GM12878 (cell line): ENCODE data around the gene COG2. TPM values are rescaled to one million over a fixed set of nuclear protein-coding genes. Genes with fewer than 3 reads are reported as not detected.

Experiments
- ATAC-seq: fragments of 200-7000 bp; cut with Tn5 transposase; 3 replicates; pipeline ENCODE4 v1.9.1; 2020; ENCODE audit warnings: mild to moderate bottlenecking, moderate library complexity
- BruUV-seq: library from RNA; stranded (reverse); fragments of 400-500 nt; replicated peaks from 2 replicates; lab custom pipeline; 2021; lab: Mats Ljungman, UMichigan
- CTCF ChIA-PET: fragments of 300-600 bp; sonication (Branson Sonifier 250); formaldehyde crosslinking; extraction: SDS; loops from one replicate; lab custom pipeline; 2021; ENCODE audit warnings: inconsistent platforms; lab: Yijun Ruan, JAX
- POLR2A ChIA-PET: fragments of 350-600 bp; formaldehyde crosslinking; extraction: SDS; loops from one replicate; lab custom pipeline; 2021; ENCODE audit warnings: inconsistent platforms; lab: Charles Lee
- RAD21 ChIA-PET: fragments of 300-600 bp; sonication (Branson Sonifier 250); formaldehyde crosslinking; loops from one replicate; lab custom pipeline; 2023; ENCODE audit warnings: antibody characterized with exemption; ENCODE audit not compliant: unreplicated experiment; lab: Charles Lee
- SMC1A ChIA-PET: fragments of 300-600 bp; sonication (Branson Sonifier 250); formaldehyde crosslinking; loops from one replicate; lab custom pipeline; 2023; ENCODE audit not compliant: unreplicated experiment, uncharacterized antibody; lab: Charles Lee
- DNase-seq: peaks from one replicate; pipeline ENCODE4 v3.0.0-alpha.2; 2011; ENCODE audit warnings: low read depth, low spot score
- FAIRE-seq: peaks from 3 replicates; lab custom pipeline; 2011; peaks lifted over from hg19 to GRCh38; lab: Jason Lieb, UNC
- H2AFZ ChIP-seq: 2 replicates; pipeline ENCODE4 v1.6.0; 2011; ENCODE audit warnings: low read depth, low read length, control low read depth; ENCODE audit not compliant: control insufficient read depth
- H3K27ac ChIP-seq: 2 replicates; pipeline ENCODE4 v1.5.1; 2011; ENCODE audit warnings: control low read depth; ENCODE audit not compliant: control insufficient read depth, insufficient read depth
- H3K27me3 ChIP-seq, 2 experiments: replicated peaks in 1 of 2; 2 replicates each; pipeline versions ENCODE4 v1.6.0 to v1.6.1; 2011; ENCODE audit warnings: low read length in 1 of 2; ENCODE audit not compliant: control insufficient read depth in 2 of 2, insufficient read depth in 2 of 2
- H3K36me3 ChIP-seq, 2 experiments: 2 replicates each; pipeline ENCODE4 v1.5.1; 2011; ENCODE audit warnings: low read length in 1 of 2; ENCODE audit not compliant: control insufficient read depth in 2 of 2, insufficient read depth in 2 of 2
- H3K4me1 ChIP-seq: 2 replicates; pipeline ENCODE4 v1.6.1; 2011; ENCODE audit warnings: mild to moderate bottlenecking, low read length, moderate library complexity, mixed read lengths; ENCODE audit not compliant: control insufficient read depth, insufficient read depth
- H3K4me2 ChIP-seq: 2 replicates; pipeline ENCODE4 v1.6.0; 2011; ENCODE audit warnings: control low read depth; ENCODE audit not compliant: control insufficient read depth, insufficient read depth
- H3K4me3 ChIP-seq: fragments of 200-600 bp; sonication (generic); 2 replicates; pipeline ENCODE4 v1.5.1; 2016
- H3K79me2 ChIP-seq: 2 replicates; pipeline ENCODE4 v1.6.0; 2011; ENCODE audit warnings: low read length; ENCODE audit not compliant: control insufficient read depth, insufficient read depth
- H3K9ac ChIP-seq: 2 replicates; pipeline ENCODE4 v1.8.0; 2011; ENCODE audit warnings: low read length, control low read depth, mixed read lengths; ENCODE audit not compliant: control insufficient read depth, insufficient read depth
- H3K9me3 ChIP-seq: replicated peaks from 3 replicates; pipeline ENCODE4 v1.5.1; 2011; ENCODE audit warnings: mild to moderate bottlenecking, low read length; ENCODE audit not compliant: control insufficient read depth, insufficient read depth
- H4K20me1 ChIP-seq: 2 replicates; pipeline ENCODE4 v1.6.0; 2011; ENCODE audit not compliant: control insufficient read depth, insufficient read depth
- CBFB ChIP-seq: IDR thresholded peaks from 2 replicates; pipeline ENCODE4 v1.6.1; 2016; ENCODE audit warnings: antibody characterized with exemption, low read depth
- CREM ChIP-seq: IDR thresholded peaks from 2 replicates; pipeline ENCODE4 v1.6.1; 2014; ENCODE audit warnings: antibody characterized with exemption, low read depth
- EP300 ChIP-seq, 2 experiments: fragments of 150-350 bp in 1 of 2; IDR thresholded peaks; 2 replicates each; pipeline ENCODE4 v1.6.1; 2011 to 2012; ENCODE audit warnings: low read depth in 2 of 2, low read length in 2 of 2, borderline replicate concordance in 1 of 2, improper control_type of control experiment in 1 of 2, inconsistent platforms in 1 of 2; ENCODE audit not compliant: control insufficient read depth in 1 of 2
- ESRRA ChIP-seq: IDR thresholded peaks from 2 replicates; pipeline ENCODE4 v1.6.1; 2012; ENCODE audit warnings: mild to moderate bottlenecking, low read length, improper control_type of control experiment
- IRF4 ChIP-seq: IDR thresholded peaks from 2 replicates; pipeline ENCODE4 v1.6.1; 2011; ENCODE audit warnings: low read depth, low read length
- MTA3 ChIP-seq: IDR thresholded peaks from 2 replicates; pipeline ENCODE4 v1.6.1; 2012; ENCODE audit warnings: low read length, inconsistent platforms, borderline replicate concordance
- NFYA ChIP-seq: IDR thresholded peaks from 2 replicates; pipeline ENCODE4 v1.6.1; 2011; ENCODE audit warnings: low read depth, mild to moderate bottlenecking, low read length, improper control_type of control experiment, borderline replicate concordance
- RAD51 ChIP-seq: fragments of 450-650 bp; IDR thresholded peaks from 2 replicates; pipeline ENCODE4 v1.6.1; 2016; ENCODE audit warnings: moderate library complexity, mild to moderate bottlenecking, inconsistent platforms
- RUNX3 ChIP-seq: IDR thresholded peaks from 2 replicates; pipeline ENCODE4 v1.6.1; 2012; ENCODE audit warnings: low read length, inconsistent platforms
- SREBF1 ChIP-seq: IDR thresholded peaks from 2 replicates; pipeline ENCODE4 v1.6.1; 2012; ENCODE audit warnings: mild to moderate bottlenecking, low read length
- SRF ChIP-seq, 2 experiments: IDR thresholded peaks; 2 replicates each; pipeline ENCODE4 v1.6.1; 2011; ENCODE audit warnings: low read depth in 2 of 2, low read length in 2 of 2, mild to moderate bottlenecking in 1 of 2, moderate library complexity in 1 of 2
- TCF7 ChIP-seq: IDR thresholded peaks from 2 replicates; pipeline ENCODE4 v1.6.1; 2014; ENCODE audit warnings: antibody characterized with exemption, borderline replicate concordance
- WRNIP1 ChIP-seq: IDR thresholded peaks from 2 replicates; pipeline ENCODE4 v1.6.1; 2011; ENCODE audit warnings: low read depth, low read length, improper control_type of control experiment, borderline replicate concordance
- ZBTB33 ChIP-seq: fragments of 450-650 bp; IDR thresholded peaks from 2 replicates; pipeline ENCODE4 v1.6.1; 2017; ENCODE audit warnings: mild to moderate bottlenecking
- WGBS: methylation state at CpG from one replicate; pipeline ENCODE4 v1.1.6; 2016; ENCODE audit warnings: low lambda C conversion rate; ENCODE audit not compliant: insufficient replicate concordance, insufficient coverage; ENCODE audit errors: missing lambda C conversion rate; 5-methylcytosine and 5-hydroxymethylcytosine counted together
- in situ Hi-C: fragments of 300-500 bp; cut with MboI; formaldehyde crosslinking; loops from 9 replicates; pipeline ENCODE4 v1.14.3; 2018; ENCODE audit warnings: mixed read lengths
- intact Hi-C: fragments of 100-400 bp; cut with micrococcal nuclease; formaldehyde crosslinking; loops from one replicate; pipeline ENCODE4 v1.14.2; 2022; ENCODE audit not compliant: unreplicated experiment
- polyA plus RNA-seq, 11 experiments: library from polyadenylated mRNA; depleted of rRNA in 4 of 11; unstranded in 6 of 11; stranded (reverse) in 5 of 11; fragments of >200 nt; fragmentation: Nextera tagmentation in 4 of 11; fragmentation: Illumina TruSeq in 1 of 11; extraction: Ambion mirVana in 4 of 11; extraction: Trizol in 1 of 11; gene quantifications; 1 replicate in 1 of 11; 2 replicates in 10 of 11; pipeline versions ENCODE4 v1.2.1 to v1.2.3, GENCODE V29; 2011 to 2016; ENCODE audit warnings: inconsistent platforms in 2 of 11, missing spikeins in 2 of 11, low read depth in 1 of 11
- total RNA-seq, 4 experiments: library from RNA; depleted of rRNA in 3 of 4; stranded (reverse); fragments of >200 nt in 3 of 4; fragmentation: Illumina TruSeq in 1 of 4; extraction: Trizol in 1 of 4; gene quantifications; 2 replicates each; pipeline versions ENCODE4 v1.2.1 to v1.2.3, GENCODE V29; 2013 to 2021
- TF ChIP-seq, protein P1 (sequence below): fragments of 450-650 bp; IDR thresholded peaks from 2 replicates; pipeline ENCODE4 v1.6.1; 2018; ENCODE audit warnings: mild to moderate bottlenecking, low read depth, moderate library complexity; ENCODE audit not compliant: partially characterized antibody
- TF ChIP-seq, protein P2 (sequence below), 3 experiments: IDR thresholded peaks in 2 of 3; conservative IDR thresholded peaks in 1 of 3; 2 replicates each; pipeline ENCODE4 v1.5.1; 2011; ENCODE audit warnings: low read depth in 3 of 3, low read length in 3 of 3, mild to moderate bottlenecking in 3 of 3, control low read depth in 2 of 3, moderate library complexity in 2 of 3, inconsistent platforms in 1 of 3, mixed read lengths in 1 of 3; ENCODE audit not compliant: control insufficient read depth in 2 of 3, insufficient read depth in 1 of 3; ENCODE audit errors: extremely low read depth in 1 of 3

COG2 gene
- total and polyA plus RNA-seq, 10 of the 15 experiments (the other 5 are each of a cell fraction or from before 2014, with no cell fraction given) = 15.0 to 31.5 (median 28.3) TPM

DNA sequence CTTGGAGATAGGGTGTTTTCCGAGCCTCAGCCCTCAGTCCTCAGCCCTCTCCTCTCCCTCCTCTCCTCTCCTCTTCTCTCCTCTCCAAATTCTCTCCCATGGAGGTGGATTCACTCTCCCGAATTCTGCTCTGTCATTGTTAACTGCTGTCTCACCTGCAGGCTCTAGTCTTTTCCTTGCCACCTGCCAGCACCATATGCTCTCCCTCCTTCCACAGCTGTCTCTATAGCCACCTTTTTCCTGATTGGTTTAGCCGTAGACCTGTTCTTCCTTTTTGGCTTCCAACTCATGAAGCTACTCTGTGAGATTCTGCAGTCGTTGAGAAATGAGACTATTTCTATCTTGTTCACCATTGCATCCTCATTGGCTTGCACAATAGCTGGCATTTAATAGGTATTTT lies 19.7 kb downstream of the COG2 start (continued):
- TF ChIP-seq, protein P1, sequence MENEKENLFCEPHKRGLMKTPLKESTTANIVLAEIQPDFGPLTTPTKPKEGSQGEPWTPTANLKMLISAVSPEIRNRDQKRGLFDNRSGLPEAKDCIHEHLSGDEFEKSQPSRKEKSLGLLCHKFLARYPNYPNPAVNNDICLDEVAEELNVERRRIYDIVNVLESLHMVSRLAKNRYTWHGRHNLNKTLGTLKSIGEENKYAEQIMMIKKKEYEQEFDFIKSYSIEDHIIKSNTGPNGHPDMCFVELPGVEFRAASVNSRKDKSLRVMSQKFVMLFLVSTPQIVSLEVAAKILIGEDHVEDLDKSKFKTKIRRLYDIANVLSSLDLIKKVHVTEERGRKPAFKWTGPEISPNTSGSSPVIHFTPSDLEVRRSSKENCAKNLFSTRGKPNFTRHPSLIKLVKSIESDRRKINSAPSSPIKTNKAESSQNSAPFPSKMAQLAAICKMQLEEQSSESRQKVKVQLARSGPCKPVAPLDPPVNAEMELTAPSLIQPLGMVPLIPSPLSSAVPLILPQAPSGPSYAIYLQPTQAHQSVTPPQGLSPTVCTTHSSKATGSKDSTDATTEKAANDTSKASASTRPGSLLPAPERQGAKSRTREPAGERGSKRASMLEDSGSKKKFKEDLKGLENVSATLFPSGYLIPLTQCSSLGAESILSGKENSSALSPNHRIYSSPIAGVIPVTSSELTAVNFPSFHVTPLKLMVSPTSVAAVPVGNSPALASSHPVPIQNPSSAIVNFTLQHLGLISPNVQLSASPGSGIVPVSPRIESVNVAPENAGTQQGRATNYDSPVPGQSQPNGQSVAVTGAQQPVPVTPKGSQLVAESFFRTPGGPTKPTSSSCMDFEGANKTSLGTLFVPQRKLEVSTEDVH = no peak
- TF ChIP-seq, all 136 proteins: peak for 0

GRCh38 chr1:230668227-230668626 lies 25.9 kb downstream of the COG2 start:
- POLR2A ChIA-PET = no interaction called here
- WGBS = 91% methylated on average over 6 of the region's 6 CpGs
- in situ Hi-C loops (no loop called here), intact Hi-C loops (no loop called here)
- H3K4me1 ChIP-seq = no peaks in the 10 kb centered on the region
- no peaks in the 10 kb centered on the region for H3K27me3 ChIP-seq
- peaks cover 11 to 27% of the 10 kb centered on the region in 2 experiments for H3K36me3 ChIP-seq
- ATAC-seq (no peak), DNase-seq (no peak), FAIRE-seq (no peak)
- RAD21 ChIA-PET = no interaction called here
- BruUV-seq = no TSS peak
- H3K4me2 ChIP-seq = no peak overlapping the region
- H3K4me3 ChIP-seq = no peak overlapping the region
- no peak overlapping the region for H3K27ac ChIP-seq
- no peak for TF ChIP-seq RUNX3
- TF ChIP-seq CBFB = no peak
- no peak for TF ChIP-seq ZBTB33
- TF ChIP-seq MTA3 = no peak
- TF ChIP-seq, protein P2, sequence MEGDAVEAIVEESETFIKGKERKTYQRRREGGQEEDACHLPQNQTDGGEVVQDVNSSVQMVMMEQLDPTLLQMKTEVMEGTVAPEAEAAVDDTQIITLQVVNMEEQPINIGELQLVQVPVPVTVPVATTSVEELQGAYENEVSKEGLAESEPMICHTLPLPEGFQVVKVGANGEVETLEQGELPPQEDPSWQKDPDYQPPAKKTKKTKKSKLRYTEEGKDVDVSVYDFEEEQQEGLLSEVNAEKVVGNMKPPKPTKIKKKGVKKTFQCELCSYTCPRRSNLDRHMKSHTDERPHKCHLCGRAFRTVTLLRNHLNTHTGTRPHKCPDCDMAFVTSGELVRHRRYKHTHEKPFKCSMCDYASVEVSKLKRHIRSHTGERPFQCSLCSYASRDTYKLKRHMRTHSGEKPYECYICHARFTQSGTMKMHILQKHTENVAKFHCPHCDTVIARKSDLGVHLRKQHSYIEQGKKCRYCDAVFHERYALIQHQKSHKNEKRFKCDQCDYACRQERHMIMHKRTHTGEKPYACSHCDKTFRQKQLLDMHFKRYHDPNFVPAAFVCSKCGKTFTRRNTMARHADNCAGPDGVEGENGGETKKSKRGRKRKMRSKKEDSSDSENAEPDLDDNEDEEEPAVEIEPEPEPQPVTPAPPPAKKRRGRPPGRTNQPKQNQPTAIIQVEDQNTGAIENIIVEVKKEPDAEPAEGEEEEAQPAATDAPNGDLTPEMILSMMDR (IDR thresholded peaks at IDR 0.05 in 2 of 3, conservative IDR thresholded peaks at IDR 0.05 in 1 of 3; ENCODE audit: control insufficient read depth in 2 of 3, extremely low read depth in 1 of 3, insufficient read depth in 1 of 3, low read depth in 3 of 3, low read length in 3 of 3) = no peak
- no peak for TF ChIP-seq SREBF1
- TF ChIP-seq NFYA = no peak
- TF ChIP-seq ESRRA = no peak
- TF ChIP-seq SRF (IDR thresholded peaks at IDR 0.05; ENCODE audit: low read depth in 2 of 2, low read length in 2 of 2) = no peak
- no peak for TF ChIP-seq EP300 (IDR thresholded peaks at IDR 0.05; ENCODE audit: borderline replicate concordance in 1 of 2, control insufficient read depth in 1 of 2, low read depth in 2 of 2, low read length in 2 of 2)
- no peak for TF ChIP-seq WRNIP1
- no peak for TF ChIP-seq TCF7
- TF ChIP-seq IRF4 = no peak
- TF ChIP-seq CREM = no peak
- TF ChIP-seq RAD51 = no peak
- H2AFZ ChIP-seq = no peak overlapping the region
- no peak overlapping the region for H3K9ac ChIP-seq
- H3K79me2 ChIP-seq = no peaks in the 10 kb centered on the region
- H4K20me1 ChIP-seq = no peaks in the 10 kb centered on the region
- SMC1A ChIA-PET = no interaction called here
- CTCF ChIA-PET = interaction anchor here (0.6 to 1.1 kb wide), 3 partner anchors 11 to 25 kb away, joined by 3 to 4 read pairs (median 4); no protein-coding TSS in a partner anchor
- H3K9me3 ChIP-seq = no peaks in the 10 kb centered on the region
